Adrenal gland (tissue), 5 donors: ENCODE results near the gene PLSCR3.

Source experiments
- POLR2A ChIP-seq, 2 donors: fragments of 450-650 bp; IDR thresholded peaks; one replicate each; pipeline ENCODE4 v1.6.1; 2017; ENCODE audit warnings: antibody characterized with exemption in 2 of 2, mild to moderate bottlenecking in 2 of 2, moderate library complexity in 1 of 2
- TF ChIP-seq, protein P1 (sequence below), 6 experiments: fragments of 450-650 bp in 4 of 6; fragments of 200-600 bp in 2 of 6; sonication (generic) in 1 of 6; IDR thresholded peaks; 1 replicate in 5 of 6; 2 replicates in 1 of 6; pipeline versions ENCODE4 v1.5.1 to v1.8.0; 2016 to 2021; ENCODE audit warnings: antibody characterized with exemption in 6 of 6, mild to moderate bottlenecking in 2 of 6, moderate library complexity in 1 of 6
- donor health status: DM: no; HTN: no; CAD: no.

DNA sequence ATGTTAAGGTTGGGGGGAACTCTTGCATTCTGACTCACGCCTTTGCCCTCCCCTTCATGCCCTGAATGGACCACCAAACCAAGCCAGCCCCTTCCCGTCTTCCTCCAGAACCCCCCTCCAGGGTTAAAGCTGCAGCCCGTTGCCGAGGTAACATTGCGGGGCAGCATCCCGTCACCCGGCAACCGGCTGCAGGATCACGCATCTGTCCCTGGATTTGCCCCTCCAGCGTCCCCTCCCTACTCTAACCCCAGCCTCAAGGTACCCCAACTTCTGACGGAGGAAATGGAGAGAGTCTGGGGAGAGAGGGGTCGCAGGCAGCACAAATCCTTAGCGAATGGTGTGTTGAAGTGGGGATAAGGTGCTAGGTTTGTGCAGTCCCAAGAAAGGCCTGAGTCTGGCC, 12.8 kb upstream of the PLSCR3 start:
- TF ChIP-seq, protein P1, sequence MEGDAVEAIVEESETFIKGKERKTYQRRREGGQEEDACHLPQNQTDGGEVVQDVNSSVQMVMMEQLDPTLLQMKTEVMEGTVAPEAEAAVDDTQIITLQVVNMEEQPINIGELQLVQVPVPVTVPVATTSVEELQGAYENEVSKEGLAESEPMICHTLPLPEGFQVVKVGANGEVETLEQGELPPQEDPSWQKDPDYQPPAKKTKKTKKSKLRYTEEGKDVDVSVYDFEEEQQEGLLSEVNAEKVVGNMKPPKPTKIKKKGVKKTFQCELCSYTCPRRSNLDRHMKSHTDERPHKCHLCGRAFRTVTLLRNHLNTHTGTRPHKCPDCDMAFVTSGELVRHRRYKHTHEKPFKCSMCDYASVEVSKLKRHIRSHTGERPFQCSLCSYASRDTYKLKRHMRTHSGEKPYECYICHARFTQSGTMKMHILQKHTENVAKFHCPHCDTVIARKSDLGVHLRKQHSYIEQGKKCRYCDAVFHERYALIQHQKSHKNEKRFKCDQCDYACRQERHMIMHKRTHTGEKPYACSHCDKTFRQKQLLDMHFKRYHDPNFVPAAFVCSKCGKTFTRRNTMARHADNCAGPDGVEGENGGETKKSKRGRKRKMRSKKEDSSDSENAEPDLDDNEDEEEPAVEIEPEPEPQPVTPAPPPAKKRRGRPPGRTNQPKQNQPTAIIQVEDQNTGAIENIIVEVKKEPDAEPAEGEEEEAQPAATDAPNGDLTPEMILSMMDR (IDR thresholded peaks at IDR 0.05), result no peak
- TF ChIP-seq POLR2A (IDR thresholded peaks at IDR 0.05), result no peak
